ENCODE results near the gene KHNYN. TPM values are rescaled to one million over a fixed set of nuclear protein-coding genes. Genes with fewer than 3 reads are reported as not detected.

The KHNYN gene
- total RNA-seq, 1 donor from 2014 or later, result 128 TPM

- FAIRE-seq, result no peak
These were observed 458 bp downstream of the KHNYN start for GRCh38 chr14:24430143-24430681.

GRCh38 chr14:24430682-24431568, 1.2 kb downstream of the KHNYN start:
- TF ChIP-seq CTCF (IDR thresholded peaks at IDR 0.05; ENCODE audit: insufficient read depth, low read length, severe bottlenecking), result no peak
- no peaks in the 10 kb centered on the region for H3K27me3 ChIP-seq (ENCODE audit: control insufficient read depth, insufficient read depth, low read length)
- H3K4me3 ChIP-seq (ENCODE audit: low read depth, low read length), result peak overlapping the region; percentile 78
- FAIRE-seq (no peak), DNase-seq (ENCODE audit: low read depth) (no peak)
- H3K36me3 ChIP-seq (ENCODE audit: control insufficient read depth, insufficient read depth, low read length), result peaks cover 20% of the 10 kb centered on the region

More at GRCh38 chr14:24430143-24430681, 458 bp downstream of the KHNYN start:
- peak; percentile 42 for DNase-seq (ENCODE audit: low read depth)
- no peak for TF ChIP-seq CTCF (IDR thresholded peaks at IDR 0.05; ENCODE audit: insufficient read depth, low read length, severe bottlenecking)
- no peaks in the 10 kb centered on the region for H3K27me3 ChIP-seq (ENCODE audit: control insufficient read depth, insufficient read depth, low read length)
- H3K4me3 ChIP-seq (ENCODE audit: low read depth, low read length), result peak overlapping the region; percentile 78
- peaks cover 17% of the 10 kb centered on the region for H3K36me3 ChIP-seq (ENCODE audit: control insufficient read depth, insufficient read depth, low read length)

GRCh38 chr14:24431569-24432258, 2.0 kb downstream of the KHNYN start:
- DNase-seq (ENCODE audit: low read depth) (peak; percentile 86), FAIRE-seq (no peak)
- peak; percentile 94 for TF ChIP-seq CTCF (IDR thresholded peaks at IDR 0.05; ENCODE audit: insufficient read depth, low read length, severe bottlenecking)
- Histone ChIP-seq H3K36me3 (ENCODE audit: control insufficient read depth, insufficient read depth, low read length) (peaks cover 25% of the 10 kb centered on the region), H3K27me3 (ENCODE audit: control insufficient read depth, insufficient read depth, low read length) (no peaks in the 10 kb centered on the region), H3K4me3 (ENCODE audit: low read depth, low read length) (peak overlapping the region; percentile 5)

- FAIRE-seq, result no peak
- Histone ChIP-seq H3K4me3 (ENCODE audit: low read depth, low read length) (no peak overlapping the region), H3K27me3 (ENCODE audit: control insufficient read depth, insufficient read depth, low read length) (no peaks in the 10 kb centered on the region), H3K36me3 (ENCODE audit: control insufficient read depth, insufficient read depth, low read length) (peaks cover 32% of the 10 kb centered on the region)
- no peak for DNase-seq (ENCODE audit: low read depth)
- no peak for TF ChIP-seq CTCF (IDR thresholded peaks at IDR 0.05; ENCODE audit: insufficient read depth, low read length, severe bottlenecking)
These were observed 2.7 kb downstream of the KHNYN start for GRCh38 chr14:24432259-24433131.

GRCh38 chr14:24434036-24434435, 4.3 kb downstream of the KHNYN start:
- no peak overlapping the region for H3K4me3 ChIP-seq (ENCODE audit: low read depth, low read length)
- FAIRE-seq (no peak), DNase-seq (ENCODE audit: low read depth) (no peak)
- H3K27me3 ChIP-seq (ENCODE audit: control insufficient read depth, insufficient read depth, low read length), result no peaks in the 10 kb centered on the region
- TF ChIP-seq CTCF (IDR thresholded peaks at IDR 0.05; ENCODE audit: insufficient read depth, low read length, severe bottlenecking), result no peak
- H3K36me3 ChIP-seq (ENCODE audit: control insufficient read depth, insufficient read depth, low read length), result peaks cover 44% of the 10 kb centered on the region
